Brain pericyte (primary cell): ENCODE data around the gene CTNNA3.
"Not testable (repeated sequence)": the region's sequence is repeated elsewhere in the genome, so short reads cannot be mapped to it uniquely, and the experiment has no call there.

Experiments used
- DNase-seq: peaks from one replicate; pipeline ENCODE4 v3.0.0-alpha.2; 2012; ENCODE audit warnings: low read depth, low spot score

Gene CTNNA3

DNA sequence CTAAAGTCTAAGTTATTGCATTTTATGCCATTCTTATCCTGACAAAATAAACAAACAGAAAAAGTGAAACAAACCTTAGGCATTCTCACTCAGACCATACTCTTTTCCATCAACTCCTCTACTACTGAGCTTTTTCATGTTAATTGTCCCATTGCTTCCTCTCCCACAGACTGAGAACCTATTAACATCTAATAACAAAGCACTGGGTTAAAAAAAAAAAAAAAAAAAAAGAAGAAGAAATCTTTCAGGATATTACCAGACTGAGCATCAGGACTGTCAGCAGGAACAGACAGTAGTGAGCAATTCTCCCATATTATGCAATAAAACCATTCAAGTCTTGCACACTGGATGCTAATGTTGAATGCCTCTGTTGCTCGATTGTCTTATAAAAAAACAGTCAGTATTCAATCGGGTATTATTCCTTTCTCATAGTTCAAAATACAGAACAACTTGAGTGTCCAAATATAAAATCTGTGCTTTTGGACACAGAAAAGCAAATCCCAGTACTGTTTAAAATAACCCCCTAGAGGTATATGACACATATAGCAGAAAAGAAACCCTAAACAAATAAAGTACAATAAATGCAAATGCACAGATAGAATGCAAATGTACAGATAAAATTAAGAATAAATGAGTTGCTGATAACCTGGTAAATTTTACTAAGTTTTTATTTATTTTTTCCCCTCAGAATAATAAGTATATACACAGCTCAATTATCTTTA, 1301.5 kb downstream of the CTNNA3 start:
- DNase-seq, result no peak

DNA sequence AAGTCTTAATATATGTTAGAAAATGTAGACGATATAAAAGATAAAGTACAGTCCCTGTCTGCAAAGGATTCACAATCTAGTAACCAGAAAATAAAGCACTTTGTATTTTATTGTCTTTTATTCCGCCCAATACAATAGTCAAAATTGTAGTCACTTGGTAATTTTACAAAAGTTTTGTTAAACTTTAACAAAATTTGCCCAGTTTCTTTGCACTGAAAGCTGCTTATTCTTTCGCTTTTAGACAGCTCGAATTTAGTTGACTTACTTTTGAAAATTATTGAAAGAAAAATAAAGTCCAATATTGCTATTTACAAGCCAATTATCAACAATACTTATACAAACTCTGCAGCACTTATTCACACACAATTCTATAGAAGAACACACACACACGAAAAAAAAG, 1305.1 kb downstream of the CTNNA3 start:
- no peak for DNase-seq

DNA sequence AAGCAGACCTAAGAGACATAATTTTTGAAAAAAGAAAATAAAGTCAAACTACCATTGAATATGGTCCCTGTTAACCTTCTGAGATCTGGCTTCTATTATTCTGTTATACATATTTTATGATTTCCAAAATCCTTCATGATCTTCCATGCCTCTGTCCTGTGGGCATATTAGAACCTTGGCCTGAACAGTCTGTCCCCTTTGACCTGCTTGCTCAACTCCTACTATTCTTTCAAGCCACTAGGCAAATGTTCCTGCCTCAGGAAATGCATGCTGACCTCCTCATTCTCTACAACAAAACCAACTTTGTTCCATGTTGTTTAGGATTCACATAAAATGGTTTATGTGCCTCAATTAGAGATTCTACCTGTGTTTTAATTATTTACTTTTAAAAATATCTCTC, 1315.0 kb downstream of the CTNNA3 start:
- DNase-seq, result no peak

DNA sequence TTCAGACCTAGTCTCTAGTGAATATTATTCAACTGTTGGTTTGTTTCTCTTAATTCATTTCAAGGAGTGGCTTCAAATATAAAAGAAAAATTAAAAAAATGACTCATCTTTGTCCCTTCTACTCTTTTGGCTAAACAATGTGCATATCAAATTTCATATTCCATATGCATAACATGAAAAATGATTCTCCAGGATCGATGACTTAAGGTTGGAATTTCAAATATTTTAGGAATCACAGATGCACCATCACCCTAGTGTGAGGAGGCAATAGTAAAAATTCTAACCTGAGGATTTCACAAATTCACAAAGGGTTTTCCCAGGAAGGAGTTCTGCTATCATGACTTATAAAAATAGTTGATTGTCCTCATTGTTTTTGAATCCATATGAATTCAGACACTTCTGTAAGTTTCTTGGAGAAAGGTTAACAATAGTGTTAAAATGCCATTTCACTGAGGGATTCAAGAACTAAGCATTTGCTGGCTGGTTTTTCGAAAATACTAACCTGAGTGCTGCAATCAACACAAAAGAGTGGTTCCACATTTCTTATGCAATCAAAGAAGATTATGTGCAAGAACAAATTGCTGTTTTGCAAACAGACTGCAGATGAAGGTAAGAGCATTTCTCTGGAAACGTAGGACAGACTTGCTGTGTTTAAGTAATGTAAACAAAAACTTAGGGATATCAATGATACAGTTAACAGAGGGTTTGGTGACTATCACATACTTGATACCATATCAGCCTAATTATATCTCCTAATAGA, 1317.7 kb downstream of the CTNNA3 start:
- DNase-seq, result no peak

DNA sequence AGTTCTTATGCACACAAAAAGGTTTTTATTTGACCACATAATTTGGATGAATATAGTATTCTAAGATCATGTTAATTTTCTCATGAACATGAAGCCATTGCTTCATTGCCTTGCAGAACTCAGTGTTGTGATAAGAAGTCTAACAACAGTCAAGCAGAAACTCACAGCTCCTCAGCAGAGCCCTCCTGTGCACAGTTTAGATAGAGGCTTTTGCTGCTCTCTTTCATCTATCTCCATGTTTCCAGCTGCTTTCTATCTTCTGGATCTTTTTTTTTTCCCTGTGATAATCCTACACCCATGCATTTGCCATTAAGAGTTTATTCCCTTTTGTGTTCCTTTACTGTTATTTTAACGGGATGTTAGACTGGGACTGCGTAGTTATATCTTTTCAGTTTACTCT, 1327.8 kb downstream of the CTNNA3 start:
- no peak for DNase-seq

DNA sequence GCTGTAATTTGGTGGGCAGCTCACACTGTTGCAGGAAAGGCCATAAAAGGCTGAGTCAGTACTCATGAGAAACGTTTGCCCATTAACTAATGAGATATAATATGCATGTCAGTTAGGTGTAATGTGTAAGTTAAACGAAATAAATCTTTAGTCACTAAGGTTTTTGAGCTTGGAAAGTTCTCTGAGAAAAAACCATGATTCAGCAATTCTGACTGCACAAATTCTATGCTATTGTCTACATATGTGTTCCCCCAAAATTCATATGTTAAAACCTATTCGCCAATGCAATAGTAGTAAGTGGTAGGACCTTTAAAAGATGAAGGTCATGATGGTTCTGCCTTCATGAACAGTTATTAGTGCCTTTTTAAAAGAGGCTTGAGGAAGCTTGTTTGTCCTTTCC, 1329.8 kb downstream of the CTNNA3 start:
- no peak for DNase-seq

DNA sequence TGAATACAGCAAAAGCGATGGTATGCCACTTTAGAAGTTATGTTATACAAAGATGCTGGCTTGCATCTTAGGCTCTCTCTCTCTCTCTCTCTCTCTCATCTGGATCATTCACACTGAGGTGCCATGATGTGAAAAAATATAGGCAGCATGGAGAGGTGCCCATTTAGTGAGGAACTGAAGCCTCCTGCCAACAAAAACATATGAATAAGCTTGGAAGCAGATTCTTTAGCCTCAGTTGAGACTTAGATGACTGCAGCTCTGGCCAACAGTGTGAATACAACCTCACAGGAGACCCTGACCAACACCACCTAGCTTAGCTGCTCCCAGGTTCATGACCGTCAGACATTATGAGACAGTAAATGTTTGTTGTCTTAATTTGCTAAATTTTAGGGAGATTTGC, 1330.3 kb downstream of the CTNNA3 start:
- DNase-seq, result no peak

DNA sequence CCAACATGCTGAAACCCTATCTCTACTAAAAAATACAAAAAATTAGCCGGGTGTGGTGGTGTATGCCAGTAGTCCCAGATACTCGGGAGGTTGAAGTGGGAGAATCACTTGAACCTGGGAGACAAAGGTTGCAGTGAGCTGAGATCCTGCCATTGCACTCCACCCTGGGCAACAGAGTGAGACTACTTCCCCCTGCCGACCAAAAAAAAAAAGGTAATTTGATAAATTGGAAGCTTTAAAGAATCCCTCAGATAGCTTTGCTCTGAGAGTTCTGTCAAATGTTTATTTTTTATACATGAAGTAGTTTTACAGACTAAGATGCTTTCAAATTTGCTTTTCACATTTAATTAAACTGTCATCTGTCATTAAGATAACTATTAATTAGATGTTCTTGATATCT, 1333.5 kb downstream of the CTNNA3 start:
- DNase-seq, result no peak

DNA sequence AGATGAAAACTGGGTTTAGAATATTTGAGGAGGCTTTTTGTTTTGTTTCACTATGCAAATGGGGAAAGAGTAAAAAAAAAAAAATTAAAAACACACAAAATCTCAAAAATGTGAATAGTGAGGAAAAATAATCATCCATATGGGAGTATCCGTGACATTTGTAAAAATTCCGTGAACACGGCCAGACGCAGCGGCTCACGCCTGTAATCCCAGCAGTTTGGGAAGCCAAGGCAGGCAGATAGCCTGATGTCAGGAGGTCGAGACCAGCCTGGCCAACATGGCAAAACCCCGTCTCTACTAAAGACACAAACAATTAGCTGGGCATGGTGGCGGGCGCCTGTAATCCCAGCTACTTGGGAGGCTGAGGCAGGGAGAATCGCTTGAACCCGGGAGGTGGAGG, 1342.2 kb downstream of the CTNNA3 start:
- not testable (repeated sequence) for DNase-seq

DNA sequence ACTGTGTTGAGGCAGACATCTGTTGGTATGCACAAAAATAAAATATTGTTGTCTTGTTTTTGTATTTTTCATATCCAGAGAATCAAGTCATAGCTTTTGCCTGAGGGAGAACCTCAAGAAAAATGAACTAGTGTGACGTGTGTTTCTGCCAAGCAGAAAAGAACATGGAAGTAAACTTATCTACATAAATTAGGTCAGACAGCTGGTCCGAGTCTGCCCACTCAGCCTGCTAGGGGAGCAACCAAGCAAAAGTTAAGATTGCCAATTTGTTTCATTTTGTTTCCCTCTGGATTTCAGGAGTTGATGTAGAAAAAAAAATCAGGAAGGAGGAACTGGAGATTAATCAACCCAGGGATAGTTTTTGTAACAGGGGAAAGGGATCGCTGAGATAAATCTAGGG, 1342.6 kb downstream of the CTNNA3 start:
- DNase-seq, result no peak

DNA sequence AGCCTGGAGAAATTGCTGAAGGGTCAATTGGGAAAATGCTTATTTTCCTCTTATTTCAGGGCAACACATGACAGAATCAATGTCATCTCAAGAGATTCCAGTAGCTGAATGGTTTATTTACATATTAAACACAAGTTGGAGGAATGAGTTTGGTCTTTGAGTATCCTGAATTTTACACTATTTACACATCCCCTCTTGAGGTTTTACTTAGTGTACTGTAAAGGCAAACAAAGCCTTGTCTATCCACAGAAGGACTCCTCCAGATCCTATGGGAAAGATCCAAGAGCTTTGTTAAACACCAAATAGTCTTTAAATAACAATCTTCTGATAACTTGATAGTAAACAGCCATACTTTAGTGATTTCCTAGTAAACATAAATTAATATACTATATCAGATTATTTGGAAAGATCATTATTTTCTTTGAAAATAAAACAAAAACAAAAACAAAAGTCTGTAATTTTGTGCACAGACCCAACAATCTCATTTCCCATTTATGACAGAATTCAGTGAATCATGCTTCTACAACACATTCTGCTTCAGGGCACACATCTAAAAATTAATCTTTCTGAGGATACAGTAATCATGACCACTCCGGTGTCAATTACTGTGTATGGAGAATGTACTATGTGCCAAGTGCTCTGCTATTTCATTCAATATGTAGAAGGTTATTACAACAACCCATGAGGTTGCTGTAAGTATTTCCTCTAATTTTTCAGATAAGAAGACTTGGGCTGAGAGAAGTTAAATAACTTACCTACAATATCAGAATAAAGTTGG, 1345.2 kb downstream of the CTNNA3 start:
- no peak for DNase-seq

DNA sequence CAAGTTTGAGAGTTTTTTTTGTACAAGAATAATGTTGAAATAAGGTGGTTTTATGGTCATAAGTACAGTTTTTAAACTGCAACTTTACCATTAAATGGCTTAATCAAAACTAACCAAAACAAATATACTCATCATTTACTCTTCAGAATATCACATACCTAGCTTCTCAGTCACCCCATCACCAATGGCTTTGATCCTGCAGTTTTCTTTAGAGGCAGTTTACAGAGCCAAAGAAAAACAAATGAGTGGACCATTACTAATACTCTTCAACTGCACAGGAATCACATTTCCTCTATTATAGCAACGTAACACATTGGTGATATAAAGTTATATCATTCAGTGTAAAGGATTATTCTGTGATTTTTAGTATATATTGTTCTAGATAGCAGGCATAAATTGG, 1346.3 kb downstream of the CTNNA3 start:
- DNase-seq, result no peak

DNA sequence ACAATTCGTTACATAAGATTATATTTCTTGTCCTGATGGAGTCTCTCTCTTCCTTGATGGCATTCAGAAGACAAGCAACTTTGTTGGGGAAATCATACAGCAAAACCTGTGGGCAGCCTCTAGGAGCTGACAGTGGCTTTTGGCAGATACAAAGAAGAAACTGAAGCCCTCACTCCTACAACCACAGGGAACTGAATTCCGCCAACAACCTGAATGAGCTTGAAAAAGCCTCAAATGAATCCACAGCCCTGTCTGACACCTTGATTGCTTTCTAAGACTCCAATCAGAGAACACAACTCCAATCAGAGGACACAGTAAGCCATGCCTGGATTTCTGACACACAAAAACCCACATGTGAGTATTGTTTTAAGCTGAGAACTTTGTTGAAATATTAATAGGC, 1346.9 kb downstream of the CTNNA3 start:
- DNase-seq, result no peak

DNA sequence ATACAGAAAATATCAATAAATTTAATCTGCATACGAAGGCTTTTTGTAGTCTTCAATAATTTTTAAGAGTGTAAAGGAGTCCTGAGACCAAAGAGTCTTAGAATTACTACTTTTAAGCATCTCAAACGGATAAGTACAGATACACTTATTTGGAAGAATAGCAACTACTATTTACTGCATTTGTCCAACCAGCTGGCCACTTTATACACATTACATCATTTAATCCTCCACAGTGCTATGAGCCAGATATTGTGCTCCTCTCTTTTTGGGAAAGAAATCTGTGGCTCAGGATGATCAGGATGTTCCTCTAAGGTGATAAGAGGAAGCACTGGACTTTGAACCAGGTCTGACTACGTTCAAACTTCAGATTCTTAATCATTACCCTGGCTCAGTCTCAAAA, 1358.8 kb downstream of the CTNNA3 start:
- DNase-seq, result no peak

DNA sequence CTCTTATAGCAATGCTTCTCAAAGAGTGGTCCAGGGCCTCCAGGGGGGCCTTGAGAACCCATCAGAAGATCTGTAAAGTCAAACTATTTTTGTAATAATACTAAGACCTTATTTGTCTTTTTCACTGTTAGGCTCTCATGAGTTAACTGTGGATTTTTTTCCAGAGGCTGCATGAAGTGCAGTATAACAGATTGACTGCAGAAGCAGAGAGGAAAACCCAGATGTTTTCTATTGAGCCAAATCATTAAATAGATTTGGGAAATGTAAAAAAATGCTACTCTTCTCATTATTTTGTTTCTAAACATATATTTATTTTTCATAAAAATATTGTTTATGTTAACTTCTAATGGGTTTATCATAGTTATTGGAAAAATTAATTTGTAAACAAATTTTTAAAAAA, 1359.2 kb downstream of the CTNNA3 start:
- DNase-seq, result no peak

DNA sequence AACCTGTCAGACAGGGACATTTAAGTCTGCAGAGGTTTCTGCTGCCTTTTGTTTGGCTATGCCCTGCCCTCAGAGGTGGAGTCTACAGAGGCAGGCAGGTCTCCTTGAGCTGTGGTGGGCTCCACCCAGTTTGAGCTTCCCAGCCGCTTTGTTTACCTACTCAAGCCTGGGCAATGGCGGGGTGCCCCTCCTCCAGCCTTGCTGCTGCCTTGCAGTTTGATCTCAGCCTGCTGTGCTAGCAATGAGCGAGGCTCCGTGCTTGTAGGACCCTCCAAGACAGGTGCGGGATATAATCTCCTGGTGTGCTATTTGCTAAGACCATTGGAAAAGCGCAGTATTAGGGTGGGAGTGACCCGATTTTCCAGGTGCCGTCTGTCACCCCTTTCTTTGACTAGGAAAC, 1360.2 kb downstream of the CTNNA3 start:
- not testable (repeated sequence) for DNase-seq

DNA sequence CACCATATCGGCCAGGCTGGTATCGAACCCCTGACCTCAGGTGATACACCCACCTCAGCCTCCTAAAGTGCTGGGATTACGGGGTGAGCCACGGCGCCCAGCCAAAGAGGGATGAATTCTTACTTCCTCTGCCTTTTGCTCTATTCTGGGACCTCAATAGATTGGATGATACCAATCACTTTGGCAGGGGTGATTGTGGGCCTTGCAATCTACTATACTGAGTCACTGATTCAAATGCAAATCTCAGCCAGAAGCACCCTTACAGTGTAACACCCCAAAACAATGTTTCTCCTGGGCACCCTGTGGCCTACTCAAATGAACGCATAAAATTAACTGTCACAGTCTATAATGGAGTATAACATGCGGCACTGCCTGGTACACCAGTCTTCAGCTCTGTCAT, 1366.8 kb downstream of the CTNNA3 start:
- no peak for DNase-seq

DNA sequence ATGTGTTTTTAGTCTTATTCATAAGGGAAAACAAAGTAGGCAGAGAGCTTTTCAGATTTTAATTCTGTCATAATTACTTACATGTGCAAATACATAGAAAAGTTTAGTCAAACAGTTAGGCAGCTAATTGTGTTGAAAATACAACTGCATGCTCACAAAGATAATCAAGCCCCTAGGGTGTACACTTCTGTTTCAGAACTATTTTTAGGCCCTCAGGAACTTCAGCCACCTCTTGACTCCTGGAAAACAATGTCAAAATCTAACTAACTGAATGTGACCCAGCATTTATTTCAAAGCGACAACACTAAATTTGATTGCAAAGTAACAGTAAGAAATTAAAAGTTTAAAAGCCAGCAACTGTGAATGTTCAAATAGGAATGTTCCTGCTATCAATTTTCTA, 1369.1 kb downstream of the CTNNA3 start:
- no peak for DNase-seq

DNA sequence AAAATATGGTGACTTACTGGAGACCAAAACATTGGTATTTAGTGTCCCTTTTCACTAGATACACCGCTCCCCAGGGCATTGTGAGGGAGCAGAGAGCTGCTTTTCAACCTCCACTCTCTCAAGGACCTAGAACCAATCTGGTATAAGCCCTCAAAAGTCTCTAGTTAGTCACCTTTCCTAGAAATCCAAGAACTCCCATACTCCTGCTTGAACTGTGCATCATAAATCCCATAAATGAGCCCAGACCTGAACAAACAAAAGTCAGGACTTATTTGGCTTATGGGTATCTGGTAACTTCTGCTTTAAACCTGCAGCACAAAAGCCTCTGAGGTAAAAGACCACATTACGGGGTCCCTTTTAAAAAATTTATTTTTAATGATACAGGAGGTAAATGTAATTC, 1373.2 kb downstream of the CTNNA3 start:
- DNase-seq, result no peak

DNA sequence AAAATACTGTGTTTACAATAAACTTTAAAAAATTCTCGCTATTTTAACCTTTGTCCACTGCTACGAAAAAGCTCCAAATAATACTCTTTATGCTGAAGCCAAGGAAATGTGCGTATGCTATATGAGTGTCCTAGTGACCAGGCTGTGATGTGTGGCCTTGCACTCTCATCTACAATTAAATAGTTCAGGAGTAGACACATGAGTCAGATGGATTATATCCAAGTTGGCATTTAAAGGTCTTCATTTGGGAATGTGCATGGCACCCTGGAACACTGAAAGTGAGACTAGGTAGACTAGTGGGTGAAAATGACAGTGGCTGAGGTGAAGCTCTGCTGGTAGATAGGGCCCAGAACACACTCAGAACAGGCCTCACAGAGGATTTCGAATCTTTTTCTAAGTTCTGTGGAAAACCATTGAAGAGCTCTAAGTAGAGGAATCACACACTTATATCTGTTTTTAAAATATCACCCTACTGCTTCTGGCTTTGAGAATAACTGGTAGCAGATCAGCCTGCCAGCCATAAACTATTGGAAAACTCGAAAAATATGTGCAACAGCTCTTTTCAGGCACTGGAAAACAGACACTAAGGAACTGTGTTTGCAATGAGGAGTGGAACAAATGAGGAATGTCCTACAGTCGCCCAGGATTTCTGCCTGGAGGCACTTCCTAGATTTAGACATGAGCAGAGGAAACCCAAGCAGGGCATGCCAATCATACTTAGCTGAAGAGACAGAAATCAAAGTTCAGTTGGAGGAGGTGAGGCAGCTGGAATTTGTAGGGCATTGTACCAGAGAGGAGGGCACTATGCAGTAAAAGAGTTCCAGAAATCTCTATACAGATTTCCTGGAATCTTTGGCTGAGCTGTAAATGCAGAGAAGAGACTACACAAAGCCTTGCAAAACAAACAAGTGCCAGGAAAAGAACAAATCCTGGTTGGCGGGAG, 1374.0 kb downstream of the CTNNA3 start:
- DNase-seq, result no peak

DNA sequence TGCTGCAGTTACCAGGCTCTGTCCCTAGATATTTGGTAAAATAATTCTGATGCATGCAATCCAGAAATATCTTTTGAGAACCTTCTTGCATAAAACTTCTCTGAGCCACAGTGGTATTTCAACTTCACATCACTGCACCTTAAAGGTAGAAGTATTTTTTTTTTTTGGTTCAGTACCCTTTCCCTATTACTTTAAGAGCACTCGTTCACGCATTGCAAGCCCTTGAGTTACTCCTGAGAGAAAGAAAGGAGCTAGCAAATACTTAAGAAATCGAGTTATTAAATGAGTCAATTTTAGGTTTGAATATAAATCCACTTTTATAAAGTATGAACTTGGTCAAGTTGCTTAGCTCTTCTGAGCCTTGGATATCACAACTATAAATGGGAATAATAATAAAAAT, 1377.2 kb downstream of the CTNNA3 start:
- no peak for DNase-seq

DNA sequence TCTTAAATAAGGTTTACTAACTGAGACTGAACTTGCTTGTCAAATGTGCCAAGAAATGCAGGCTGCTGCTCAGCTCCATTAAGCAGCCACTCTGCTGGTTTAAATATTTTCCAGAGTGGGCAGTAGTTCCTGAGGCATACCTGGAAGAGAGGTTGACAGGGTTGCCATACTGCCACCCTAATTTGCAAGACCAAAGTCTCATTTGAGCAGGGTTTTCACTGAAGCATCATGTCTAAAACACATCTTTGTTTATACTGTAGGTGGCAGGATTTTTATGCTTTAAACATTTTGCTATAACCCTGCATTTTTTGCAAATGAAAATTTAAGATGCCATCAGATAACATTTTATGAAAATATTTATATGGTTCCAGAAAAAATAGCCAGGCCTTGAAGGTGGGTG, 1388.2 kb downstream of the CTNNA3 start:
- no peak for DNase-seq
